HT-29 (cell line): Measurements from ENCODE around the gene ZRANB2. TPM values are rescaled to one million over a fixed set of nuclear protein-coding genes. Genes with fewer than 3 reads are reported as not detected.

Experiments used
- DNase-seq: peaks from one replicate; pipeline ENCODE4 v3.0.0-alpha.2; 2015; ENCODE audit warnings: low spot score
- small RNA-seq: library from RNA; depleted of rRNA; stranded (forward); fragments of <200 nt; gene quantifications from one replicate; pipeline ENCODE3, GENCODE V24; 2014
- total RNA-seq: library from RNA; depleted of rRNA; stranded (reverse); fragments of >200 nt; shearing (Covaris generic); gene quantifications from 2 replicates; pipeline ENCODE4 v1.2.3, GENCODE V29; 2014; rRNA removed

ZRANB2 gene
- total RNA-seq, 1 experiment from 2014 or later: 18.0 TPM

- DNase-seq: no peak
Measured at GRCh38 chr1:71030026-71030425, 50.8 kb downstream of the ZRANB2 start.

GRCh38 chr1:71028981-71029380 lies 51.9 kb downstream of the ZRANB2 start:
- no peak for DNase-seq

- no peak for DNase-seq
Measured at GRCh38 chr1:71027991-71028390, 52.8 kb downstream of the ZRANB2 start.

GRCh38 chr1:71026093-71026492 lies 54.7 kb downstream of the ZRANB2 start:
- no peak for DNase-seq

- no peak for DNase-seq
Measured at GRCh38 chr1:71023515-71023914, 57.3 kb downstream of the ZRANB2 start.

GRCh38 chr1:71019233-71019969 lies 61.4 kb downstream of the ZRANB2 start:
- no peak for DNase-seq

- DNase-seq: no peak
Measured at GRCh38 chr1:71018791-71019190, 62.0 kb downstream of the ZRANB2 start.

- no peak for DNase-seq
Measured at GRCh38 chr1:71015745-71016144, 65.1 kb downstream of the ZRANB2 start.

GRCh38 chr1:71014178-71014579 lies 66.7 kb downstream of the ZRANB2 start:
- DNase-seq: no peak

Small RNA genes lying within 50 kb of the gene (small RNA-seq; reads per million reads assigned to genes)
- 113 reads per million, percentile 97 among the genes with 10 or more reads in this experiment for gene MIR186

Other genes with a start within 250 kb of the ZRANB2 start
- gene PTGER3, start 33.2 kb downstream of the ZRANB2 start, total RNA-seq: not detected in 2 replicates